K562 treated with DMSO at 1 percent for 24 hours (cell line): ENCODE data around the gene NAA38. TPM values are rescaled to one million over a fixed set of nuclear protein-coding genes. Genes with fewer than 3 reads are reported as not detected.

Experiments
- total RNA-seq: library from RNA; unstranded; fragments of 300-600 nt; gene quantifications from 2 replicates; pipeline ENCODE4 v1.2.3, GENCODE V29; 2022; ENCODE audit warnings: low read depth; ENCODE audit not compliant: insufficient read depth

Gene NAA38
- 70.7 and 80.3 TPM in 2 replicates for total RNA-seq

GRCh38 chr17:7856811-7857712, at the start of gene NAA38:
Gene NAA38 (minus strand): TSS chr17:7857559. CDS start chr17:7857463, 96 bp downstream.

DNA sequence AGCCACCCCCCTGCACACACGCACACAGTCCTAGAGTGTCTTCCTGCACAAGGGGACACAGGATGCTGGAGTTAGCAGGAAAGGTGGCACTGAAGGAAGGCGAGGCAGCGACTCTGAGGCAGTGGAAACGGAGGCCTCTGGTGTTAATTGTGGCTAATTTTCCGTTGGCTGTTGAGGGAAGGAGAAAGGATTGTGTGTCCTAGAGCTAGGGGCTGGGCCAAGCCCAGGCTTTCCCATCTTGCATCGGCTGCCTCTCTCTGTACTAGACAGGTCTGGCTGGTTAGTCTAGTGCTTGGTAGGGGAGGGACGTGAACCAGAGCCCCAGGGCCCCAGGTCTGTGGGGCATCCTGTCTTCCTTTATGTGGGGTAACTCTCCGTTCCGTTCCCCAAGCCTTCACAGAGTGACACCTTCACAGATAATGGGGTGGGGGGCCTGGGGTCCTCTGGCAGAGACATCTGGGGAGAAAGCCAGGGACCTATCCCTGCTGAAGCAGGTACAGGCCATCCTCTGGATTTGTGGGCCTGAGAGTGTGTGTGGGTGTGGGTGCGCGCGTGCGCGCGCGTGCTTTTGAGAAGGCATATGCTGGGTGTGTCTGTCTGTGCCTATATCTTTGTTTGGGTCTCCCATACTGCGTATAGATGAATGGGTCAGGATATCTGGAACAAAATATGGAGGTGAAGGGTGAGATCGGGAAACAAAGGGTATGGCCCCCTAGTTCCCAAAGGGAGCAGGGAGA, 31.0 kb upstream of the NAA38 start, which contains the start of gene CHD3:
CHD3 (plus strand) TSS at position 606 of the 737 bp plus-strand sequence. CDS start 212 bp downstream, outside the sequence.

GRCh38 chr17:7857713-7858521, 558 bp upstream of the NAA38 start, which contains the start of gene CYB5D1:
Gene CYB5D1 (plus strand): TSS chr17:7858003. CDS start chr17:7858135, 132 bp downstream.

DNA sequence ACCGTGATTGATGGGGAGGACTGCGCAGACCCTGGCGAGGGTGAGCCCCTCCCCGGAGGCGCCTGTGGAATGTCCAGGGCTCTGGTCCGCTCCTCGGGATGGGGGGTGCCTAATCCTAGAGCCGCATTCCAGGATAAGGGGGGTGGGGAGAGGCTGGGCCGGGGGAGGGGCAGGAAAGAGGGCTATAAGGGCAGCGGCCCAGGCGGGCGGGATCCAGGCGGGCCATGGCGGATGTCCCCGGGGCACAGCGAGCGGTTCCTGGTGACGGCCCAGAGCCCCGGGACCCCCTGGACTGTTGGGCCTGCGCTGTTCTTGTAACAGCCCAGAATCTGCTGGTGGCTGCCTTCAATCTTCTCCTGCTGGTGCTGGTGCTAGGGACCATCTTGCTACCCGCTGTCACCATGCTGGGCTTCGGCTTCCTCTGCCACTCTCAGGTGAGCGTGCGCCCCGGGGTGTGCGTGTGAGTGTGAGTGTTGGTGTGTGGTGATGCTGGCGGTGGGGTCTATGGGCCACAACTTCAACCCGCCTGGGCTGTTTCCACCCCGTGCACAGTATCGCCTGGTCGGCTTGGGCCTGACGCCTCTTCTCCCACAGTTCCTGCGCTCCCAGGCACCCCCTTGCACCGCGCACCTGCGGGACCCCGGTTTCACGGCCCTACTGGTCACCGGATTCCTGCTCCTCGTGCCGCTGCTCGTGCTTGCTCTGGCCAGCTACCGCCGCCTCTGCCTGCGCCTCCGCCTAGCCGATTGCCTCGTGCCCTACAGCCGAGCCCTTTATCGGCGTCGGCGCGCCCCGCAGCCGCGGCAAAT, 2.3 kb downstream of the NAA38 start, which contains the start of gene TMEM88:
TMEM88 (plus strand) TSS at position 216 of the 809 bp plus-strand sequence; CDS start at position 225, 9 bp downstream.

DNA sequence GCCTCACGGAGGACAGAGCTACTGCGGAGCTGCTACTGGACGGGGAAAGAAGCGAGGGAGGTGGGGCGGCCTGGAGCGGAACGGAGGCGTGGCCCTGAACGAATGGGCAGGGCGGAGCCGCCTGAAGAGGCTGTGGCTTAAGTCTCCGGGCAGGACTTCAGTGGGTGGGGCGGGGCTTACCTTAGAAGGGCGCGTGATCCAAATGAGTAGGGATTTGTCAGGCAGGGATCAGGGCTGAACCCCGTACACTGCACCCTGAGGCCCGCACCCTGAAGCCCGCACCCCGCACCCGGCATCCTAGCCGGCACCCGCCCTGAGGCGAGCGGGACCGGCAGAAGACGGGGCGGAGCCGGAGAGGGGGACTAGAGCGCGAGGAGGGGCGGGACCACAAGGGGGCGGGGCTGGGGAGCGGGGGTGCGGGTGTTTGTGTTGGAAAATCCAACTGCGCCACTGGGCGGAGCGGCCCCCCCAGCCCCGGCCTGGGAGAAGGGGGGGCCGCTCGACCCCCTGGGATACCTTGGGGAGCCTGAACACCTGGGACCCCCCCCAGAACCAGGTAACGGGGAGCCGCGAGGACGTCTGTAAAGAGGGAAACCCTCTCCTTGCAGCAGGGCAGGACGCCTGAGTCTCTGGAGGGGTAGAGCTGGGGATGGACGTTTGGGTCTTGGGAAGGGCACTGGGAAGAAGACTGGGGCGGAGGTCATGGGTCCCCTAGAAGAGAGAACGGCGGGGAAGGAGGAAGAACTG, 23.4 kb downstream of the NAA38 start, which contains the start of gene KDM6B:
KDM6B (plus strand) TSS at position 423 of the 747 bp plus-strand sequence. CDS start 11,338 bp downstream, outside the sequence.

Other genes starting within 250 kb of the NAA38 start
- 71.8 and 73.7 TPM in 2 replicates for gene FXR2, start 242.7 kb downstream of the NAA38 start, total RNA-seq
- gene SAT2, start 229.7 kb downstream of the NAA38 start, total RNA-seq: 62.8 TPM in 2 replicates
- gene SHBG, start 227.4 kb downstream of the NAA38 start, total RNA-seq: 0.68 and 0.93 TPM in 2 replicates
- gene ATP1B2, start 206.6 kb downstream of the NAA38 start, total RNA-seq: 4.5 and 5.6 TPM in 2 replicates
- 4.8 and 6.3 TPM in 2 replicates for gene TP53, start 170.1 kb downstream of the NAA38 start, total RNA-seq
- gene WRAP53, start 169.1 kb downstream of the NAA38 start, total RNA-seq: 47.2 and 47.5 TPM in 2 replicates
- 0.10 TPM in 1 of 2 replicates, not detected in the other for gene EFNB3, start 152.4 kb downstream of the NAA38 start, total RNA-seq
- not detected in 2 replicates for gene DNAH2, start 139.8 kb downstream of the NAA38 start, total RNA-seq
- gene KDM6B, start 23.3 kb downstream of the NAA38 start, total RNA-seq: 19.1 and 19.4 TPM in 2 replicates
- gene TMEM88, start 2.5 kb downstream of the NAA38 start, total RNA-seq: 1.3 and 2.9 TPM in 2 replicates
- gene CYB5D1, start 444 bp upstream of the NAA38 start, total RNA-seq: 3.3 and 3.6 TPM in 2 replicates
- gene CHD3, start 31.2 kb upstream of the NAA38 start, total RNA-seq: 19.2 and 22.7 TPM in 2 replicates
- gene RNF227, start 58.7 kb upstream of the NAA38 start, total RNA-seq: 0.98 and 1.1 TPM in 2 replicates
- gene KCNAB3, start 72.3 kb upstream of the NAA38 start, total RNA-seq: 0.58 and 1.4 TPM in 2 replicates
- gene TRAPPC1, start 74.4 kb upstream of the NAA38 start, total RNA-seq: 153 and 165 TPM in 2 replicates
- gene CNTROB, start 74.6 kb upstream of the NAA38 start, total RNA-seq: 27.7 and 32.9 TPM in 2 replicates
- 0.16 and 0.23 TPM in 2 replicates for gene GUCY2D, start 145.1 kb upstream of the NAA38 start, total RNA-seq
- not detected in 2 replicates for gene ALOX15B, start 181.5 kb upstream of the NAA38 start, total RNA-seq
- 0.10 TPM in 1 of 2 replicates, not detected in the other for gene ALOX12B, start 230.2 kb upstream of the NAA38 start, total RNA-seq